RPMI8226 (cell line): ENCODE measurements around the gene CBX1.
A peak's percentile ranks its signal among the peaks of the same experiment; 100 is the strongest.
"Not testable (repeated sequence)": the region's sequence is repeated elsewhere in the genome, so short reads cannot be mapped to it uniquely, and the experiment has no call there.

Source experiments
- DNase-seq: peaks from one replicate; pipeline ENCODE4 v3.0.0-alpha.2; 2015

Gene CBX1

GRCh38 chr17:48048384-48049126, 52.7 kb downstream of the CBX1 start:
- DNase-seq: peak; percentile 89

GRCh38 chr17:48047741-48048383, 53.4 kb downstream of the CBX1 start, which contains the start of gene NFE2L1:
NFE2L1 (plus strand) TSS chr17:48048359; CDS start chr17:48051119, 2,760 bp downstream.
- peak; percentile 99 for DNase-seq

- no peak for DNase-seq
These were observed 54.1 kb downstream of the CBX1 start for GRCh38 chr17:48047113-48047740.

GRCh38 chr17:48046296-48046695, 55.0 kb downstream of the CBX1 start:
- no peak for DNase-seq

- DNase-seq: no peak
These were observed 55.8 kb downstream of the CBX1 start for GRCh38 chr17:48045316-48046001.

GRCh38 chr17:48044851-48045250, 56.4 kb downstream of the CBX1 start:
- DNase-seq: no peak

GRCh38 chr17:48043176-48043575, 58.1 kb downstream of the CBX1 start:
- no peak for DNase-seq

GRCh38 chr17:48038687-48039086, 62.6 kb downstream of the CBX1 start:
- no peak for DNase-seq

GRCh38 chr17:48037838-48038323, 63.4 kb downstream of the CBX1 start:
- DNase-seq: no peak

GRCh38 chr17:48037036-48037837, 64.0 kb downstream of the CBX1 start, which contains the start of gene COPZ2:
COPZ2 (minus strand) TSS chr17:48037797; CDS start chr17:48037777, 20 bp downstream.
- peak; percentile 72 for DNase-seq

- DNase-seq: no peak
These were observed 64.6 kb downstream of the CBX1 start for GRCh38 chr17:48036693-48037035.

GRCh38 chr17:48034734-48035133, 66.5 kb downstream of the CBX1 start:
- not testable (repeated sequence) for DNase-seq

- DNase-seq: no peak
These were observed 69.3 kb downstream of the CBX1 start for GRCh38 chr17:48031966-48032365.

GRCh38 chr17:48030531-48030930, 70.7 kb downstream of the CBX1 start:
- DNase-seq: no peak

GRCh38 chr17:48028736-48029135, 72.5 kb downstream of the CBX1 start:
- DNase-seq: no peak

- DNase-seq: no peak
These were observed 73.8 kb downstream of the CBX1 start for GRCh38 chr17:48027322-48027981.

GRCh38 chr17:48026502-48027321, 74.6 kb downstream of the CBX1 start:
- DNase-seq: peak; percentile 82

- no peak for DNase-seq
These were observed 75.3 kb downstream of the CBX1 start for GRCh38 chr17:48025904-48026501.

GRCh38 chr17:48025040-48025903, 76.0 kb downstream of the CBX1 start:
- peak; percentile 98 for DNase-seq
